Measurements from ENCODE around the gene CD6.
"Not testable (repeated sequence)": the region's sequence is repeated elsewhere in the genome, so short reads cannot be mapped to it uniquely, and the experiment has no call there.

CD6 gene

DNA sequence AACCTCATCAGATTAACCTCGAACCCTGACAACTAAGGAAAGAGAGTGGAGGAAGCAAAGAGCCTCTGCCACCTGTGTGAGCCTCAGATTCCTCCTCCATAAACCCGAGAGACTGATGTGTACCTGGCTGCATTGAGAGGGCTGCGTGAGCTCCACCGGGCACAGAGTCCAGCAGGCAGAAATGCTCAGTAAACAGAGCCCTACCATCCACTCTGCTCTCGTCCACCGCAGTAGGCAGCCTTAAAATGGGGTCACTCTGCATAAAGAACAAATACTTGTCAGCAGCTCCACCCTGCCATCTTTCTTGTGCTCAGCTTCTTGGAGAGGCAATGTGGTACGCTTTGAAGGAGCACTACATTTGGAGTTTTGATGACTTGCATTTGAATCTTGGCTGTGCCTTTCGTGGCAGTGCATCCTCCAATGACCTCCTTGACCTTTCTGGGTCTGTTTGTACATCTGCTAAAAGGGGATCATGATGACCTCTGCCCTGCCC is 87.8 kb downstream of the CD6 start:
- no peak for DNase-seq

DNA sequence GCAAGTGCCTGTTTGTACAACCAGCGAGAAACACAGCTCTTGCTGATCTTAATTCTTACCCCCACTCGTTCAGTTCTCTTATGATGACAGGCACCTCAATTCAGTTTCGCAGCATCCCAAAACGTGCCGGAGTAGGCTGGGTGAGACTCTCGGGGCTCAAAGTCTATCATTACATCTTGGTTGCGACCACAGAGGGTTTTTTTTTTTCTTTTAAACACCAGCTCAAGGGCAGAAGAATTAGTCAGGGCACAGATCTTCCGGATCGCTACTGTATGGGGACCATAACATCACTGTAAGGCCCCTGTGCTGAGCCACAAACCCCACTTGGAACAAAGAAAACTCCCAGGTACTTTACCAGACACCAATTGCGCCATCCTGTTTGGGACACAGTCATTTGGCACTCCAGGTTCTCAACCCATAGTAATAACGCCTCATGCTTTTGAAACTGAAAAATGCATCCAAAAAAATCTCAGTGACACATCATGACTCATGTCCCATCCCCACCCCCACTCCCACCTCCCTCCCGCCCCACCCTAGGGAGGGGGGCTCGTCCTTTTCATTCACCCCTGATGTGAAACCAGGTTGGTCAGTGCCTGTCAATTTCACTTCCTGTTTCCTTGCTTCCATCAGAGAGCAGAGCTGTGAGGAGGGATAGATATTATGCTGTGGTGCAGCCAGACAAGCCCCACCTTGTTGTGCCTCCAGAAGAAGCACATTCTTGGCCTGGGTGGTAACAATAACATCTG is 89.8 kb downstream of the CD6 start:
- DNase-seq, result no peak

DNA sequence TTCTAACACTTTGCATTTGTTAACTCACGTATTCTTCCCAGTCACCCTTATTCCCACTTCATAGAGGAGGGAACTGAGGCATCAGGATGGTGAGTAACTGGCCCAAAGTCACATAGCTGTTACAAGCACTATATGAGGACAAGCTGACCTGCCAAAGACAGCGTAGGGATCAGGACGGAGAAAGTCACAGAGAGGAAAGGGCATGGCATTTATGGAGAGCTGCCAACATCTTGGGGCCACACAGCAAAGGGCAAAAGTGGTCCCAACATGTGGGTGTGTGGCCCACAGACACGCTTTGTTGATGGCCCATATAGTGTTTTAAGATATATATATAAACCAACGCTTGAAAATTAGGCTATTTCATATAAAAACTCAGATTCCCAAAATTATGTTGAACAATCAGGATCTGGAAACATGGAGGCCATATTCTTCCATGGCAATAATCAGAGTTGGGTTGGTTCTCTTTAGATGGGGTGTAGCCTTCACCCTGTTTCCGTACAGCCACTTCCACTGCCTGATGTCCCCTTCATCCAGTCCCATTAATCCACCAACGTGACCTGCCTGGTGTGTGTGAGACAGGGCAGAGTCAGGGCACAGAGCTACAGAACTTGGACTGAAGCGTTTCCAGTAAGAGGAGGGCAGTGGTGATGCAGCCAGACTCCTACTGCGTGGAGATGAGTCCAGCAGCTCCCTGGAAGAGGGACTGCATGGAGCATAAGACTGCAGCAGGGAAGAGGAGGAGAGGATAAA is 90.9 kb downstream of the CD6 start:
- DNase-seq, result no peak

DNA sequence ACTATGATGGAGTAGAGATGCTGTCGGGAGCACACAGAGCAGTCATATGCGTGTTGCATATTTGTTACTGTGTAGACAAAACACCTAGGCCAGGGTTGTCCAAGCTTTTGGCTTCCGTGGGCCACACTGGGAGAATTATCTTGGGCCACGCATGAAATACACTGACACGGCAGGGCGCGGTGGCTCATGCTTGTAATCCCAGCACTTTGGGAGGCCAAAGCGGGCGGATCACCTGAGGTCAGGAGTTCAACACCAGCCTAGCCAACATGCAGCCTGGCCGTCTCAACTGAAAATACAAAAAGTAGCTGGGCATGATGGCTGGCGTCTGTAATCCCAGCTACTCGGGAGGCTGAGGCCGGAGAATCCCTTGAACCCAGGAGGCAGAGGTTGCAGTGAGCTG is 93.8 kb downstream of the CD6 start:
- DNase-seq, result not testable (repeated sequence)

DNA sequence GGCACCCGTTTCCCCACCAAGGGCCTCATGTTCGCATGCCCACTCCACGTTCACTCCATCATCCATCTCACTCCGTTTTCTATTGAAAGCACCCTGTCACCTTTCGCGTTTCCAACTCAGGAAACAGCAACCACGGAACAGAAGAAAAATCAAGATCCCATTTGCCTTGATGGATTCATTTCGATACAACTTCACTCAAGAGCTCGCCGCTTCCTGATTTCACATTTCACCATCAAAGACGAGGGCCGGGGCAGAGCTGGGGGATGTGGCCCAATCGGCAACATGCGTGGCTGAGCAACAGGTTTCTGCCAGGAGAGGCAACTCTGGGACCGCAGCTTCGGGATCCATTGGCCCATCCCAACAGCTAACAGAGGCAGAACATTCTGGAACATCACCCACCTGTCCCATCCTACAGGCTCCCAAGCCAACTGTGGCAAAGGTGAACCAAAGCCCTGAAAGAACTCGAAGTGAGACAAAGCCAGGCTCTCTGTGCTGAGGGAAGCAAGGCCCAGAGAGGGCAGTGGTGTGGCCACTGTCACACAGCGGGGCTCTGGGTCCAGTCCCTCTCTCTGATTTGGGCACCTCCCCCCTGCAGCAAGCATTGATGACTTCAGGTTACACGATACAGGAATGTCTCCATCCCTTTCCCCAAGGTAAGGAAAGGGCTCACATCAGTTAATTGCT is 94.6 kb downstream of the CD6 start:
- DNase-seq, result no peak

DNA sequence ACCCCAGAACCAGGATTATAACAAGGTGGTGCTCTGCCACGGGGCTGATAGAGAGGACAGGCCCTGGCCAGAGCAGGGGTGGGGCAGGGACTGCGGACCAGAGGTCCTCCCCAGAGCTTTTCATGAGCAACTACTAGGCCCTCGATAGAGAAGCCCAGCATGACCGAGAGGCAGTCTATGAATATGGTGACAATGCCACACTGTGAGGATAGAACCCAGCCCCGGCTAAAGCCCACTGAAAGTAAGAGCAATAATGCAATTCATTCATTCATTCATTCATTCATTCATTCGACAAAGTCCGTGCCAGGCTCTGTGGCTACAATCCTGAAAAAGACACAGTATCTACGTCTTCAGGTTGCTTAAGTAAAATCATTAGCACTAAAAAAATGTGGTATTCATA is 95.2 kb downstream of the CD6 start:
- no peak for DNase-seq

DNA sequence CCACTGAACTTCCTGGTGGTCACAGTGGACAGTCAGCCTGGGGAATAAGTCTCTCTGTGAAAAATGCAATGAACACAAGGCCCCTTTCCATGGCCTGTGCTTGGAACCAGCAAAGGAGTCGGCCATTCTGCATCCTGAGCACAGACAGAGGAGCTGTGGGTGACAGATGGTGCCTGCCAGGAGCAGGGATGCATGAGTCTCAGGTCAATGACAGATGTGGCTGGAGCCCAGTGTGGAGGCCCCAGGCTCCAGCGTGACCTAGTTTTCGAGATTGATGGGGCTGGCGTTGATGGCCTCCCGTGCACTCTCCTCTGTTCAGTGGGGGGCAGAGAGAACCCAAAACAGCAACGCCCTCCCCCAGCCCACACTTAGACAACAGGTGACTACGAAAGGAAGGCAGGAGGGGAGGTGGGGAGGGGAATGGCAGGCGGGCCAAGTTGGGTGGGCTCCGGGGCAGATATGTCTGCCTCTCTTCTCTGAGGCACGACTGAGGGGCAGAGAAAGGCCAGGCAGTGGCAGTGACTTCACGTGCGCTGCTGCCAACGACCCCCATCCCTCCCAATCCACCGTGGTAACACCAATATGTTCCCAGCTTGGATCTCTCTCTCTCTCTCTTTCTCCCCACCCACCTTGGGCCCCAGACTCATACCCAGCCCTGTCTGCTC is 96.4 kb downstream of the CD6 start:
- no peak for DNase-seq

DNA sequence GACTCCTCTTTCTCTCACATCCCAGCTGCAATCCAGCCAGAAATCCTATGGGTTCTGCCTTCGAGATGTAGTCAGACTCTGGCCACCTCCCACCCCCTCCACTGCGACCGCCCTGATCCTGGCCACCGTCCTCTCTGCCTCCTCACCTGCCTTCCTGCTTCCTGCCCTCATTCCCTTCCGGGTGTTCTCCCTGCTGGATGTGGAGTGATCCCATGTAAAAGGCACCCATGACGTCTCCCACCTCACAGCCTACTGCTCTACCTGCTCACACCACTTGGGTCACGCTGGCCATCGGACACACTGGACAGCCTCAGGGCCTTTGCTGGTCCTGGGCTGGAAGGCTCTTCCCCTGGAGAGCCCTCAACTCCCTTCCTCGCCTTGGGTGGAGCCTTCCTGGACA is 97.1 kb downstream of the CD6 start:
- no peak for DNase-seq

DNA sequence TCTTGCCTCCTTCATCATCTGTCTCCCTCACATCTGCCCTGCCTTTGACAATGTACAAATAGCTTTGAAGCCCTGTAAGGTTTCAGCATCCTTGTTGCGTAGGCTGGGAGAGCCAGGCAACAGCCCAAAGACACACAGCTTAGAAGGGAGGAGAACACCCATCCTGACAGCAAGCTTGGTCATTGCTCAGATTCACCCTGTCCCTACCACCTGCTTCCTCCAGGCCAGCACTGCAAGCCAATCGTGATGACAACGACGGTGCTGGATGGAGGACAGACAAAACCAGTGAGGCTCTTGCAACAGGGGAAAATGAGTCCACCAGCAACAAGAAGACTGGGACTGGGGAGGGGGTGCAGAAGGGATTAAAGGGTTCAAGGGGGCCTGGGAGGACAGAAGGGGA is 97.9 kb downstream of the CD6 start:
- no peak for DNase-seq

All from NCI-H1092 (cell line).